ENCODE measurements around the gene PCBP4. TPM values are rescaled to one million over a fixed set of nuclear protein-coding genes. Genes with fewer than 3 reads are reported as not detected.
A peak's percentile ranks its signal among the peaks of the same experiment; 100 is the strongest.

The PCBP4 gene
- total RNA-seq, 2 experiments from 2014 or later, result 12.7 to 16.1 TPM

DNA sequence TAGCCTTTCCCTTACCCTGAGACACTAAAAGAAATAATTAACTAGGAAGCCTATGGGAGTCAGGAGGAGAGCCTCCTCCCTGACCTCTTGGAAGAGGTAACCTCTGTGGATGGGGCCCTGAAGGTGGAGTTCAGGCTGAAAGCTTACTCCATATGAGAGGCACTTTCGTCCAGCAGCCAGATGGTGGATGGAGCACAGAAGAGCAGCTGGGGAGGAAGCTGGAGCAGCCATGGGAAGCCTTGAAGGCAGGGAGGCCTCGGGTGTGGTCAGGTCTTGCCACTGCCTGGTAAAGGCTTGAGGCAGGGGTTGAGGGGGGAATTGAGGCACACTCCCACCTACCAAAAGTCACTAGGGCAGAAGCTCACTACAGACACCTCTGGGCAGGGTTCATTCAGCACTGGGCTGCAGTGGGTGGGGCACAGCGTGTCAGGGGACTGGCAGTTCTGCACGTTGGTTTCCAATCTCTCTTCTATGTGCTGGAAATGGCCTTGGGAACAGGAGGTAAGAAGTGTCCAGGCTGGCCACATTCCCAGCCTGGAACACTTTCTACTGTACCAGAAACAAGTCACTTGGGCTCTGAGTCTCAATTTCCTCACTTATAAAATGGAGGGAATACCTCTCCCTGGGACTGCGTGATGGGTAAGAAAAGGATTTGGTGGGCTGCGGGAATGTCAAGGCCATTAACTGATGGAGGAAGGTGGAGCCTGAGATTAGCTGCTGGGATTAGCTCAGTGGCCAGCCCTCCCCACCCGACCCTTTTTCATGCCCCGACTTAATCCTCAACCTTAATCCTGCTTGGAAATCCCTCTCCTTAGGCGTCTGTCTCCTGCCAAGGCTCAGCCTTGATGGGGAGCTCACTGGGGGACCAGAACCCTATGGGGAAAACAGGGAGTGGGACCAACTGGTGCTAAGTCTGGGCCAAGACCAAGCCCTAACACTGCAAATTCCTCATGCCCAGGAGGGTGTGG is 5.4 kb downstream of the PCBP4 start:
- DNase-seq, result no peak
- peaks cover 6% of the 10 kb centered on the region for H3K4me1 Mint-ChIP-seq (ENCODE audit: low read depth)
- peaks cover 22% of the 10 kb centered on the region for H3K27me3 Mint-ChIP-seq (ENCODE audit: low read depth)
- ChIA-PET POLR2A (no interaction called here), CTCF (interaction anchor here (1.2 to 6.3 kb wide), 3 partner anchors 12 to 20 kb away, joined by 4 to 35 read pairs (median 4); partner anchors contain the start of genes ABHD14A, ABHD14B and RRP9)
- no peaks in the 10 kb centered on the region for H3K9me3 Mint-ChIP-seq (ENCODE audit: insufficient read depth)
- H3K4me3 Mint-ChIP-seq, result no peak overlapping the region
- H3K36me3 Mint-ChIP-seq (ENCODE audit: low read depth), result no peaks in the 10 kb centered on the region
- no peak overlapping the region for H3K27ac Mint-ChIP-seq
- ATAC-seq, result no peak

DNA sequence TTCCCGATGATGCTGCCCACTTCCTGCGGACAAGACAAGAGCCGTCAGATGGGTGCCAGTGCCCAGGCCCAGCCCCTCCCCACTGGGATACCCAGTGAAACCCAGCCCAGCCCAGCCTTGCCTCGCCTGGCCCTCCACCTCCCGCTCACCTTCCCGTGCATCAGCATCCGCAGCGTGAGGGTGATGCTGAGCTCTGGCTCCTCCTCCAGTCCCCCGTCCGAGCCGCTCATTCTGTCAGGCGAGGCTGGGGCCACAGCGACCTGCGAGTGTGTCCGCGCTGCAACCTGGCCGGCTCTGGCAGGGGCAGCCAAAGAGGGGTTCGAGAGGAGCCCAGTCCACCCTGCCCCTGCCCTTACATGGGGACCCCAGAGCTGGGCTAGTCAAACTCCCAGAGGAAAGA is 6.2 kb downstream of the PCBP4 start:
- POLR2A ChIA-PET, result no interaction called here
- ATAC-seq (no peak), DNase-seq (no peak)
- H3K9me3 Mint-ChIP-seq (ENCODE audit: insufficient read depth), result no peaks in the 10 kb centered on the region
- CTCF ChIA-PET, result interaction anchor here (6.3 kb wide), 1 partner anchor 13 kb away, joined by 35 read pairs; the partner anchor contains the start of genes ABHD14A and ABHD14B
- no peak overlapping the region for H3K4me3 Mint-ChIP-seq
- H3K4me1 Mint-ChIP-seq (ENCODE audit: low read depth), result peaks cover 11% of the 10 kb centered on the region
- H3K36me3 Mint-ChIP-seq (ENCODE audit: low read depth), result no peaks in the 10 kb centered on the region
- no peak overlapping the region for H3K27ac Mint-ChIP-seq
- peaks cover 28% of the 10 kb centered on the region for H3K27me3 Mint-ChIP-seq (ENCODE audit: low read depth)

DNA sequence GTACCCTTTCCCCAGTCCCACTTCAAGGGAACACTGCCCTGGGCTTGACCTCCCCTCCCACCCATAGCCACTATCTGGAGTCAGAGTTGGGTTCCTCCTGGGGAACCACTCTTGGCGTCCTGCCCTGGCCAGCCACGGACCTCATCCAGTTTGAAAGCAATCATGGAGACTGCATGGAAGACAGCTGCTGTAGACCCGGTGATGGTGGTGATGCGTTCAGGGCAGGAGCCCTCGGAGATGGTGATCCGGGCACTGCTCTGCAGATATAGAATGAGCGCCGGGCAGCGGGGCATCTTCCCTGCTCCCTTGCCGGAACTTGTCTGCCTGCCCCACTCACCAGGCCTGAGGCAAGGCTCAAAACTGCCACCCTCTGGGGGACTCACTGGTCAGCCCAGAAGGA is 6.9 kb downstream of the PCBP4 start:
- H3K4me3 Mint-ChIP-seq, result no peak overlapping the region
- no peak overlapping the region for H3K27ac Mint-ChIP-seq
- ATAC-seq (no peak), DNase-seq (no peak)
- ChIA-PET CTCF (no interaction called here), POLR2A (no interaction called here)
- H3K4me1 Mint-ChIP-seq (ENCODE audit: low read depth), result peaks cover 11% of the 10 kb centered on the region
- H3K36me3 Mint-ChIP-seq (ENCODE audit: low read depth), result no peaks in the 10 kb centered on the region
- H3K9me3 Mint-ChIP-seq (ENCODE audit: insufficient read depth), result no peaks in the 10 kb centered on the region
- H3K27me3 Mint-ChIP-seq (ENCODE audit: low read depth), result peaks cover 28% of the 10 kb centered on the region

DNA sequence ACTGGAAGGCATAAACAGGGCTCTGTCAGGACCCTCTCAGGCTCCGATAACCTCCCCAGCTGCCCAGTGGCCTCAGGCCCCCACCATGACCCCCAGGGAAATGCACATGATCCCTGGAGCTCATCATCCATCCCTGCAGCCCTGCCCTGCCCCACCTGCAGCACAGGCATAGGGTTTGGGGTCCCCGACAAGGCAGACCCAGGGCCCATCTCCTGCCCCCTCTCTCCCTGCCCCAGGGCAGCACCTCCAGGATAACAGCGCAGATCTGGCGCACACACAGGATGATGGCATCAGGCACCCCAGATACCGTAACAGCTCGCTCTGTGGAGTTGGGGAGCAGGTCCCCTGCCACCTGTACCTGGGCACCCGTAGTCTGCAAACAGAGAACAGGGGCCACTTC is 7.6 kb downstream of the PCBP4 start:
- DNase-seq, result no peak
- Mint-ChIP-seq H3K27me3 (ENCODE audit: low read depth) (peaks cover 32% of the 10 kb centered on the region), H3K36me3 (ENCODE audit: low read depth) (no peaks in the 10 kb centered on the region), H3K27ac (no peak overlapping the region), H3K9me3 (ENCODE audit: insufficient read depth) (no peaks in the 10 kb centered on the region), H3K4me3 (no peak overlapping the region), H3K4me1 (ENCODE audit: low read depth) (peaks cover 13% of the 10 kb centered on the region)
- ChIA-PET POLR2A (no interaction called here), CTCF (no interaction called here)
- no peak for ATAC-seq

DNA sequence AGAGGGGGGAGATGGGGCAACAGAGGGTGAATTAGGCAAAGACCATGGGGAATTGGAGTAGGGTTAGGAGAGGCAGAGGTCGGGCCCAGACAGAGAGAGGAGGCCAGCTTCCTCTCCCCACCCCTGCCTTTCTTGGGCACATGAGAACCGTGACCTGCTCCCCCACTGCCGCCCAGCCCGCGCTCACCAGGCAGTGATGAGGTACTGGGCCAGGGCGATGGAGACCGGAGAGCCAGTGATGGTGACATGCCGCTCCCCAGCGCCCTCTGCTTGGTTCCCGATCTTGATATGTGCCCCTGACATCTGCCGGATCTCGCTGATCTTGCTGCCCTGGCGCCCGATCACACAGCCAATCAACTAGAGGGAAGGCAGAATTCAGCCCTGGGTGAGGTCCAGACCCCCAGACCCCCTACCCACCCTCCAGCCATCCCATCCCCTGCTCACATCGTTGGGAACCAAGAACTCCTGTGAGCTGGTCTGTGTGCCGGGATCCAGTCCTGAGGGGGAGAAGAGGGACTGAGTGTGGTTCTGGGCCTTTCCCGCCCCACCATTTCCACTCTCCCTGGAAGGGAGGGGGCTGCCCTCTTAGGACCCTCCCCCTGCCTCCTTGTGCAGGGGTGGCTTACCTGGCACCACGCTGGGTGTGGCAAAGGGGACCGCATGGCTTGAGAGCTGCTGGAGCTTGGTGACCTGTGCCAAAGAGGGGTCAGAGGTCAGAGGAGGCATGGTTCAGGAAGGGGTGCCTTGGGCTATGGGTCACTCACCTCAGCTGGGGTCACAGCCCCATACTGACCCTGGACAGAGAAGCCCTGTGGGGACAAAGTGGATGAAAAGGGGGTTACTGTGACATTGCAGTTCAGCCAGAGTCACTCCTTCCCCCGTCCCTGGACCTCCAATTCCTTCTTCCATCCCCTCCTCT is 8.4 kb downstream of the PCBP4 start:
- ChIA-PET POLR2A (no interaction called here), CTCF (no interaction called here)
- Mint-ChIP-seq H3K4me1 (ENCODE audit: low read depth) (peaks cover 13% of the 10 kb centered on the region), H3K36me3 (ENCODE audit: low read depth) (no peaks in the 10 kb centered on the region), H3K27ac (no peak overlapping the region), H3K4me3 (no peak overlapping the region), H3K27me3 (ENCODE audit: low read depth) (peaks cover 40% of the 10 kb centered on the region), H3K9me3 (ENCODE audit: insufficient read depth) (no peaks in the 10 kb centered on the region)
- ATAC-seq (no peak), DNase-seq (no peak)

DNA sequence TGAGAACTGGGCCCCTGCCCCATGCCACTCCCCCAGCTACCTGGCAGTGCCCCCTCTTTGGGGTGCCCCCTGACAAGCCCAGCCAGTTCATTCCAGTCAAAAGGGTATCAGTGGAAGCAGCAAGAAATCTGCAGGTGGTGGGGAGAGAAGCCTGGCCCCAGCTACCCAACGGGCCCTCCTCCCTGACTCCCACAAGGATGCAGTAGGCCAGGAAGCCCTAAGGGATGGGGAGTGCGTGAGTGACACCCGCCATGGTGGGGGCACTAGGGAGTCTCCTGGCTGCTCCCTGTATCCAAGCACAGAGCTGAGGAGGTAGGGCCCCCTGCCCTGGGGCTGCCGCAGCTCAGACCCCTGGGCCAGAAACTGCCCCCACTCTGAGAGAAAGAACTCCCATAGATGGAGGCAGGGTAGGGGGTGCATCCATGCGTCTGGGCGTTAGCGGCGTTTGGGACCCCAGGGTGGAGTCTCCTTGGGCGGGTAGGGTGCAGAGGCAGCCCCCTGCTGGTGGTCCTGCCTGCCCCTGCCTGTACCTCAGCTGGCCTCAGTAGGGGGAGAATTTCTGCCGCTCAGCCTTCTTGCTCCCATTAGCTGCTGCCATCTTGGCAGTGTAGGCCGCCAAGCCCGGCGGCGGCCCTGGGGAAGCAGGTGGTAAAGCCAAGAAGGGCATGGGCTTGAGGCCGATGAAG is 9.6 kb downstream of the PCBP4 start:
- no peak for DNase-seq
- H3K4me3 Mint-ChIP-seq, result no peak overlapping the region
- ATAC-seq, result no peak
- H3K4me1 Mint-ChIP-seq (ENCODE audit: low read depth), result peaks cover 13% of the 10 kb centered on the region
- POLR2A ChIA-PET, result no interaction called here
- CTCF ChIA-PET, result interaction anchor here (0.9 kb wide), 1 partner anchor 16 kb away, joined by 3 read pairs; the partner anchor contains the start of gene RRP9
- H3K27me3 Mint-ChIP-seq (ENCODE audit: low read depth), result peaks cover 47% of the 10 kb centered on the region
- no peaks in the 10 kb centered on the region for H3K36me3 Mint-ChIP-seq (ENCODE audit: low read depth)
- H3K27ac Mint-ChIP-seq, result no peak overlapping the region
- H3K9me3 Mint-ChIP-seq (ENCODE audit: insufficient read depth), result no peaks in the 10 kb centered on the region

DNA sequence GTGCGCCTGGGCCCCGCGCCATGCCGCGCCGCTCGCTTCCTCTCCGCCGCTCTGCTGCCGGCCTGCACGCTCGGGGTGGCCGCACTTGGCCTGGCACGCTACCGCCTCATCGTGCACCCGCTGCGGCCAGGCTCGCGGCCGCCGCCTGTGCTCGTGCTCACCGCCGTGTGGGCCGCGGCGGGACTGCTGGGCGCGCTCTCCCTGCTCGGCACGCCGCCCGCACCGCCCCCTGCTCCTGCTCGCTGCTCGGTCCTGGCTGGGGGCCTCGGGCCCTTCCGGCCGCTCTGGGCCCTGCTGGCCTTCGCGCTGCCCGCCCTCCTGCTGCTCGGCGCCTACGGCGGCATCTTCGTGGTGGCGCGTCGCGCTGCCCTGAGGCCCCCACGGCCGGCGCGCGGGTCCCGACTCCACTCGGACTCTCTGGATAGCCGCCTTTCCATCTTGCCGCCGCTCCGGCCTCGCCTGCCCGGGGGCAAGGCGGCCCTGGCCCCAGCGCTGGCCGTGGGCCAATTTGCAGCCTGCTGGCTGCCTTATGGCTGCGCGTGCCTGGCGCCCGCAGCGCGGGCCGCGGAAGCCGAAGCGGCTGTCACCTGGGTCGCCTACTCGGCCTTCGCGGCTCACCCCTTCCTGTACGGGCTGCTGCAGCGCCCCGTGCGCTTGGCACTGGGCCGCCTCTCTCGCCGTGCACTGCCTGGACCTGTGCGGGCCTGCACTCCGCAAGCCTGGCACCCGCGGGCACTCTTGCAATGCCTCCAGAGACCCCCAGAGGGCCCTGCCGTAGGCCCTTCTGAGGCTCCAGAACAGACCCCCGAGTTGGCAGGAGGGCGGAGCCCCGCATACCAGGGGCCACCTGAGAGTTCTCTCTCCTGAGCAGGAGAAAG is 11.1 kb downstream of the PCBP4 start:
- H3K27me3 Mint-ChIP-seq (ENCODE audit: low read depth), result peaks cover 43% of the 10 kb centered on the region
- no peaks in the 10 kb centered on the region for H3K9me3 Mint-ChIP-seq (ENCODE audit: insufficient read depth)
- ATAC-seq, result peak; percentile 70
- H3K27ac Mint-ChIP-seq, result no peak overlapping the region
- CTCF ChIA-PET, result interaction anchor here (1.0 to 1.2 kb wide), 2 partner anchors 13 to 14 kb away, joined by 3 to 5 read pairs; partner anchors contain the start of gene RRP9
- H3K4me3 Mint-ChIP-seq, result no peak overlapping the region
- POLR2A ChIA-PET, result no interaction called here
- peak; percentile 38 for DNase-seq
- no peaks in the 10 kb centered on the region for H3K36me3 Mint-ChIP-seq (ENCODE audit: low read depth)
- H3K4me1 Mint-ChIP-seq (ENCODE audit: low read depth), result peaks cover 13% of the 10 kb centered on the region

DNA sequence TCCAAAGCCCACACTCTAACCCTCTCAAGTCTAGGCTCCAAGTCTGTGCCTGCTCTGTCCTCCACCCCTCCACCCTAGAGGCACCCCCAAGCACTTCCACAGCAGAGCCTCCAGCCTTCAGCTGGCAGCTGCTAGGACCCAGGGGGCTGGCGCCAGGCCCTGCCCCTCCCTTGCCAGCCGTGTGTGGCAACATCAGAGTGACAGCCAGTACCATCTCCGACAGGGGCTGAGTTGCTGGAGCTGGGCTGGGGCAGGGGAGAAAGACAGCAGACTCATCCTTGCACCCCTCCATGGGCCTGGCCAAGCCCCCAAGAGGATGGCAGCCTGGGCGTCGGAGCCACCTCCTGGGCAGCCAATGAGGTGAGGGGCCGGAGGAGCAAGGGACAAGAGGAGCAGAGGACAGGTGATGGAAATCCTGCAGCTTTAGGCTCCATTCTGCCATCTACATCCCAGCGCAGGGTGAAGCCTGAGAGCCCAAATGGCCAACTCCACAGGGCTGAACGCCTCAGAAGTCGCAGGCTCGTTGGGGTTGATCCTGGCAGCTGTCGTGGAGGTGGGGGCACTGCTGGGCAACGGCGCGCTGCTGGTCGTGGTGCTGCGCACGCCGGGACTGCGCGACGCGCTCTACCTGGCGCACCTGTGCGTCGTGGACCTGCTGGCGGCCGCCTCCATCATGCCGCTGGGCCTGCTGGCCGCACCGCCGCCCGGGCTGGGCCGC is 11.9 kb downstream of the PCBP4 start, which contains the start of gene GPR62:
TSS of gene GPR62 (plus strand) at position 207 of the 718 bp plus-strand sequence. CDS start at position 479, 272 bp downstream.
- H3K4me3 Mint-ChIP-seq, result no peak within 1 kb of the TSS
- CTCF ChIA-PET, result interaction anchor here (1.0 to 1.2 kb wide), 2 partner anchors 13 to 14 kb away, joined by 3 to 5 read pairs; partner anchors contain the start of gene RRP9

DNA sequence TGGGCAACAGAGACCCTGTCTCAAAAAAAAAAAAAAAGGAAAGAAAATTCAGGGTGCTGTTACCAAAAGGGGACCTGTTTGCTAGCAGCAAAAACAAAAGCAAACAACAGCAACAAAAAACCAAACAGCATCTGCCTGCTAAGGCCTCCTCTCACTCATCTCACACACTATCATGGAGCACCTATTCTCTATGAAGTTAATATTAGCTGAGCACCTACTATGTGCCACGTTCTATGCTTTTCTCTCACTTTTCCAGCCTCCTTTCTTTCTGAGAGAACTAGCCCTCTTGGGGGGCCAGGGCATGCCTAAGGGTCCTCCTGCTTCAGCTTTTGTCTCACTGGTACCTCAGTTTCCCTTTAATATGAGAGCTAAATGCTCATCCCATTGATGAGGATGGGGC is 12.5 kb downstream of the PCBP4 start:
- Mint-ChIP-seq H3K27ac (no peak overlapping the region), H3K9me3 (ENCODE audit: insufficient read depth) (no peaks in the 10 kb centered on the region), H3K4me1 (ENCODE audit: low read depth) (peaks cover 13% of the 10 kb centered on the region), H3K27me3 (ENCODE audit: low read depth) (peaks cover 43% of the 10 kb centered on the region), H3K36me3 (ENCODE audit: low read depth) (no peaks in the 10 kb centered on the region), H3K4me3 (no peak overlapping the region)
- POLR2A ChIA-PET, result no interaction called here
- CTCF ChIA-PET, result interaction anchor here (1.0 to 2.0 kb wide), 4 partner anchors 12 to 46 kb away, joined by 3 to 7 read pairs (median 4); partner anchors contain the start of gene RRP9
- DNase-seq, result no peak
- ATAC-seq, result no peak

More for the DNA sequence above, 11.9 kb downstream of the PCBP4 start, which contains the start of gene GPR62:
- Mint-ChIP-seq H3K36me3 (ENCODE audit: low read depth) (no peaks in the 10 kb centered on the region), H3K9me3 (ENCODE audit: insufficient read depth) (no peaks in the 10 kb centered on the region), H3K27ac (no peak within 1 kb of the TSS), H3K27me3 (ENCODE audit: low read depth) (peaks cover 43% of the 10 kb centered on the region), H3K4me1 (ENCODE audit: low read depth) (peaks cover 13% of the 10 kb centered on the region)
- no peak for DNase-seq
- POLR2A ChIA-PET, result no interaction called here
- ATAC-seq, result no peak

DNA sequence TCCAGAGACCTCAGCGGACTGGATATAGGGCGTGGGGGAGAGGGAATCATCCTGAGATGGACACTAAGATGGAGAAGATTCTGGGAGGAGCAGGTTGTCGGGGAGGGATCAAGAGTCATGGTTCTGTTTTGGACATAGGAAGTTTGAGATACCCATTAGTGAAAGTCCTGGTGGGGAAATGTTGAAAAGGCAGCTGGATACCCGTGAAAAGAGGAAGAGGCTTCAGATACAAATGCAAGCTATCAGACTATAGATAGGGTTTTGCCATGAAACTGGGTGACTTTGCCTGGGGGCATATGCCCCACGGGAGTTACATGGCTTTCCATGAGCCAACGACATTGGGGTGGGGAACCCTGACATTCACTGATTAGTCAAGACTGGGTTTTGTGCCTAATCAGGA is 13.1 kb downstream of the PCBP4 start:
- Mint-ChIP-seq H3K9me3 (ENCODE audit: insufficient read depth) (no peaks in the 10 kb centered on the region), H3K27ac (no peak overlapping the region), H3K27me3 (ENCODE audit: low read depth) (peaks cover 43% of the 10 kb centered on the region), H3K4me3 (no peak overlapping the region), H3K4me1 (ENCODE audit: low read depth) (peaks cover 13% of the 10 kb centered on the region), H3K36me3 (ENCODE audit: low read depth) (no peaks in the 10 kb centered on the region)
- DNase-seq (no peak), ATAC-seq (no peak)
- POLR2A ChIA-PET, result no interaction called here
- CTCF ChIA-PET, result interaction anchor here (0.7 to 2.0 kb wide), 5 partner anchors 13 to 132 kb away, joined by 3 to 7 read pairs (median 4); partner anchors contain the start of genes ABHD14B and RRP9

Measured in activated CD8-positive, alpha-beta T cell treated with anti-CD3 and anti-CD28 coated beads, Interleukin-2, amount 10 ng/mL, durations not matched to agents 7 days and 5 days (primary cell).